Stimulated activated CD4-positive, alpha-beta T cell treated with anti-CD3 and anti-CD28 coated beads, Interleukin-1b, Interleukin-23, amount 100 ng/mL, for 1 hour (primary cell): Measurements from ENCODE around the gene TNS1.

Experiments
- DNase-seq, 2 donors: peaks; one replicate each; pipeline ENCODE4 v3.0.0-alpha.2; 2020; ENCODE audit warnings: low read depth in 2 of 2

TNS1 gene

DNA sequence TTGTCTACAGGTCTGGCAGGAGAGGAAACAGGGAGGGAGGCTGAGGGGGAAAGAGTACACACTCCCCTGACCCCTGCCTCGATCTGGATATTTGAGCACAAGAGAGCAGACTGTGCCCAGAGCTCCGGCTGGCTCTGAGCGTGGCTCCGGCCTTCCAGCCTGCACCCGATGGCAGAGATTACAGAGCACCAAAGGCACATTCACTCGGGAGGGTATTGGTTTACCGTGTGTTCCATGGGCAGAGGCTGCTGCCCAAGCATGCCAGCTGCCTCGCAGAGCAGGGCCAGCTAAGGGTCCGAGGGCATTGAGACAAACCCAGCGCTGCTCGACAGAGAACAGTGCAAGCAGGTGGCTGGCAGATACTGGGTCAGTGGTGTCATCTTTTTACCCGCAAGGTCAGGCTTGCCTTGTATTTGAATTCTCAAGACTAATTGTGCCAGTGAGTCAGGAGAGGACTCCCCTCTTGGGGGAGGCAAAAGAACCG is 132.2 kb downstream of the TNS1 start:
- DNase-seq: no peak

DNA sequence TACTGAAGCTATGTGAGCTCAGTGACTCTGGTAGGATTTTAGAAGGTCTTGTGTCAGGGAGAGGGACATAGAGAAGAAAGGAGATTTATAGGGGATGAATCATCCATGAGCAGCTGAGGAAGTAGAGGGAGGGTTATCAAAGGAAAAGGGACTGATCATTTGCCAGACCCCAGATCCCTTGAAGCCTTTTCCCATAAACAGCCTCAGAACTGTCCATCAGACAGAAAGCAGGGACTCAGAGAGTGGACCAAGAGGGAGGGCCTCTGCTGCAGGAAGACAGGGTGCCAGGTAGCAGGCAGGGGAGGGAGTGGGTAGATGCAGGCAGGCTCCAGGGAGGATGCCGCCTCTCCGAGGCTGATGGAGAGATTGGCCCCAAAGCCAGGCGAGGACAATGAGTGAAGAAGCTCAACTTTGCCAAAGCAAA is 133.9 kb downstream of the TNS1 start:
- no peak for DNase-seq

DNA sequence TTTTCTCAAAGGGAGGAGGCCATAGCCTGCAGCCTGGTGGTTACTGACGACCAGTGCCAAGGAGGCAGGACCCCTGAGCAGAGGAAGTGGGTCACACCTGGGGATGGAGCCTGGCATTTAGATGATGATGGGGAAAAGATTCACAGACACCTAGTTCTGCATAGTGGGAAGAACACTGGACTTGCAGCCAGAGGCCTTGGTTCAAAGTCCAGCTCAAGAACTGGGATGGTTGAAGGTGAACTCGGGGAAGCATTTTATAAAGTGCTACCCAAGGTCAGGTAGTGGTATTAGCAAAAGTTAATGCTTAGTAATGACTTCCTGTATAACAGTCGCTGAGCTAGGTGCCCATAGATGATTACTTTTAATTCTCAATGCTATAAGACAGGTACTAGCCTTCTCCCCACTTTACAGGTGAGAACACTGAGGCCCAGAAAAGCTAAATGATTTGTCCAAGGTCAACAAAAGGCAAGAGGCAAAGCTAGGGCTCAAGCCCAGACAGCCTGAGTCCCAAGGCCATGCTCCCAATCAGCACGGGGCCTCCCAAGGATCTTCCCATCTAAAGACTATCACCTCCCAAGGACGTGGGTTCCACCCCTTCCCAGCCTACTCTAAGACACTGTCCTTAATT is 134.4 kb downstream of the TNS1 start:
- no peak for DNase-seq

DNA sequence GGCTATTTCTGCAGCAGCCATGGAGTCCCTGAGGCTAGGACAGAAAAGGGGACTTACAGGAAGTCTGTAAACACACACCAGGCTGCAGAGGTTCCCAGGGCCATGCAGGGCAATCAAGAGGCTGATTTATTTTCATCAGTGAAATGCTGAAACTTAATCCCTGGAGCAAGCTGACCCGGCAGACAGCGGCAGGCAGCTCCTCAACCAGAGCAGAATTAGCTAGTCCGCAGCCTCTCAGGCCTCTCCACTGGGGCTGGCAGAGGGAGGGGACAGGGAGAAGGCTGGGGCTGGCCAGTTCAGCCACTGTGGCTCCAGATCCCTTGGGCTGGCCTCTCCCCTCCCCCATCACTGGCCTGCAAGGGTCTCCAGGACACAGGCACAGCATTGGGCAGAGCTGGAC is 136.3 kb downstream of the TNS1 start:
- DNase-seq: no peak

DNA sequence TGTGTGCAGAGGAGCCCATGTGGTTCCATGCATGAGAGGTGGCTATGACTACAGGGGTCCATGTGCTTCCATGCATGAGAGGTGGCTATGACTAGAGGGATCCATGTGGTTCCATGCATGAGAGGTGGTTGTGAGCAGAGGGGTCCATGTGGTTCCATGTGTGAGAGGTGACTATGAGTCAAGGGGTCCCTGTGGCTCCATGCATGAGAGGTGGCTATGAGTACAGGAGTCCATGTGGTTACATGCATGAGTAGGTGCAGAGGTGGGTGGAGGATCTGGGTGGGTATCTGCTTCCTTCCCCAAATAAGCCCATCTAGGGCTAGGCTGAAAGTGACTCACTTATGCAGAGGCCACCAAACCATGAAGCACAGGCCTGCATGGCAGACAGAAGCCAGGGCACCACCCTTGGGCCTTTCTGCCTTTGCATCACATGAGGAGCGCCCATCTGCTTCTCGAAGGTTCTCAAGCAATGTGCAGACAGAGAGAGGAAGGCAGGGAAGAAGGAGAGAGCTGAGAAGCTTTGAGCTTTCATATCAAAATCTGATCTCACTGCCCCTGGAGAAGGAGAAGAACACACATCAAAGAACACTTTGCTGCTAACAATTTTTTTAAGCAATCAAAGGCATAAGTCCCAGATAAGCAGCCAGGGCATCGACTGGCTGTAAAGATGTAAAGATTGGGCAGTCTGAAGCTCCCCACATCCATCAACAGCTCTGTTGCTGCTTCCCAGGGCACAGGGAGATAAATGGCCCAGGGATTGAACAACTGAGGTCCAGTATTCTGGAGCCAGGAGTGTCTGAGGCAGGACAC is 137.6 kb downstream of the TNS1 start:
- DNase-seq: no peak

DNA sequence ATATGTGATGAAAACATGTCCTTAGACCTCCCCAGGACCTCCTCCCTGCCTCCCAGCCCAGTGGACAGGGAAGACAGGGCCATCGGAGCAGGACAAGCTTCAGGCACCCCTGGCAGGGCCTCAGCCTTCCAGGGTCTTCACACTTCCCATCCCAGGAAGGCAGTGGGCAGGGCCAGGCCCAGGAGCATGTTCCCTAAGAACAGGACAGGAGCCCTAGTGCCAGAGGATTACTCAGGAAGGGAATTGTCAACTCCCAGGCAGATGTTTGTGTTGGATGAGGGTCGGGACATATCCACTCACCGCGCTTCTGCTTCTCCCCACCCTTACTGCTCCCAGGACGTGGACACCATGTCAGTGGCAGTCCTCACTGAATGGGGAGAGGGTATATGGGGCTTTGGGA is 138.9 kb downstream of the TNS1 start:
- no peak for DNase-seq

DNA sequence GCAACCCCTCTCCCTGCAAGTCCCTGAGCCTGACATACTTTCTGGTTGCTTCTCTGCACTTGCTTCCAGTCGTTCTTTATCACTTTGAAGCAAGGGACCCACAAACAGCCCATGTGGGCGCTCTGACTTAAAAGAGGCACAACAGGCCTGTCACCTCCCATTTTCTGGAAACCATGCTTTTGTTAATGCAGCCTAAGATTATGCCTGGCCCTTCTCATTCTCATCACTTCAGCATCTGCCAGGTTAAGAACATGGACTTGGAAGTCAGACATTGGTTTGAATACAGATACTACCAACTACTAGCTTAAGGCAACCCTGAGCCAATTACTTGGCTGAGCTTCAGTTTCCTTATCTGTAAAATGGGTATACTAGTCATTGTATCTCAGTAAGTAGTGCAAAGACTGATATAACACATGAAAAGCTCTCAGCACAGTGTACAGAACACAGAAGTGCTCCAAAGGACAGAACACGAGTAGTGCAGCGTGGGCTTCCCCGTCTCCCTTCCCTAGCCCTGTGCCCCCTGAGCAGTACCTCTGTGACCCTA is 141.4 kb downstream of the TNS1 start:
- DNase-seq: no peak

DNA sequence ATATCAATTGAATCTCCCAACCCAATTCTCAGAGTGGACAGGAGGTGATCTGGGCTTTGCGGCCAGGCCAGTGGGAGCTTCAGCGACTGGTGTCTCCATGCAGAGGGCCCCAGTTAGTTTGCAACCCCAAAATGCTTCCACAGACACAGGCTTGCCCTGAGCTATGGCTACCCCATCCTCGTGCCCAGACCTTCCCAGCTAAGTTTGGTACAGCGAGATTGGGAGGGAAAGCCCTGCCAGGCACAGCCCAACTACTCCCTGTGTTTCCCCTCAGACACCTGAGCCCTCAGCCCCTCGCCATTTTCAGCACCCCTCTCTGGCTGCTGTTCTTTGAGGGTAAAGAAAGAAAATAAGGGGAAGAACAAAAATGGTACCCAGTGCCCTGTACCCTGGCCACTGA is 142.9 kb downstream of the TNS1 start:
- DNase-seq: no peak

DNA sequence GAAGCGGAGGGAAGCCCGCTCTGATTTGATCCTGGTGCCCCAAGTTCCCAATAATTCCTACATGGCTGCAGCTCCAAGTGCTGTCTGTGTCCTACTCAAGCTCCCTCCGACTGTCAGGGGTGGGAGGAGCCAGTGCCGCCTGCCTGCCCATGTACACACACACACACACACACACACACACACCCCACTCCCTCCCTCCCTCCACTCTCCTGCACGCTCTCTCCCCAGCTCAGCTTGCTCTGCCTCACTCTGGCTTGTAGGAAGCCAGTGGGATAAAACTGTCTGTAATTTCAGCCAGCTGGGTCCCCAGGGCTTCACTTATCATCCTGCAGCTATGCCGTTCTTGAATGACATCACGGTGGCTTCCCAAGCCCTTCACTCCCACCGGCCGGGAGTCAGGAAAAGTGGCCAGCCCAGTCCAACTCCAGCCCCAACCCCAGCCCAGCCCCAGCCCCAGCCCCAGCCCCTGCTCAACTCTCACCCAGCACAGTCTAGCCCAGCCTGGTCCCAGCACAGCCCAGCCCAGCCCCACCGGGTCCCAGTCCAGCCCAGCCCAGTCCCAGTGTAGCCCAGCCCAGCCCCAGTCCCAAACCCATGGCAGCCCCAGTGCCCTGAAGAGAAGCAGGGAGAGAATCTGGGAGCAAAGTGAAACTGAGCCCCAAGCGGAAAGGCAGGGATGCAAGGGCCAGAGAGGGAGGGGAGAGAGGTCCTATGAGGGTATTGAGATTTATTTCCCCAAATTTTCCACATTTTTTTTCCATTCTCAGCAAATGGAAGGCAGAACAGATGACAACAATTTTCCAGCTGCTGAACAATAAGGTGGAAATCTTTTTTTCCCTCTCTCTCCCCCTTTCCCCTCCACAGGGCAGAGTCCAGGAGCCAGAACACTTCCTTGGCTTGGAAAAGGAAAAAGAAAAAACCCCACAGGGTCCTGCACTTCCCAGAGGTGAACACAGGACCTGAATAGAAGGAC is 144.0 kb downstream of the TNS1 start:
- DNase-seq: no peak

DNA sequence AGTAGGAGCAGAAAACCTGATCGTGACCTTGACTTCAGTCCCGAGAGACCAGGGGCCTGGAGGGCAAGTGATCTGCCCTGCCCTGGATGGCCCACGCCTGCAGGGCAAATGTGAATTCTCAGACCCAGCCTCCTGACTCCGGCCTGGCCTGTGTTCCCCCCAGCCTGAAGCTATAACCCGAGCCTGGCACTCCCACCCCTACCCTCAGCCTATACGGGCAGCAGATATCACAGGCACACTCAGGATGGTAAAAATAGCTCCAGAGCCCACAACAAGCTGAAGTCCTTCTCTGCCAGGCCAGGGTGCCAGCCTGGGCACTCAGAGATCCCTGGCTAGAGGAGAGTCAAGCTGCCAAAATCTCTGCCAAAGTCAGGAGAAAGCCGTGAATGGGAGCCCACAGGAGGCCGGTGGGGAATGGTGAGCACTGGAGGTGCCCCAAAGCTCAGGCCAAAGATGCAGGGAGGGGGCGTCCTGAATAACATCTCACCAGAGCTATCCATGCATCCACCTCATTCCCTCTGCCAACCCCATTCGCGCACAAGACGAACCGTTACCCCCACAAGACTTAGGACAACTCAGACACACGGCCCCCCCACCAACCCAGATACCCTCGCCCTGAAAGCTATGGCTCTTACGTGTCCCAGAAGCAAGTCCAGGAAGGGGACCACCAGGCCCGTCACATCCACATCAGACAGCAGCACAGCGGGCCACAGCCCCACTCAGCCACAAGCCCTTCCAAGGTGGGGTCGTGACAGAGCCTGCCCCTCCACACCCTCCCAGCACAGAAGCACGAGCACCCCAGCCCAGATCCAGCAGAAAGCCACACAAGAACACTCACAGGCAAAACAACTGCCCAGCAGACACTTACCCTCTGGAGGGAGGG is 144.9 kb downstream of the TNS1 start:
- DNase-seq: no peak

DNA sequence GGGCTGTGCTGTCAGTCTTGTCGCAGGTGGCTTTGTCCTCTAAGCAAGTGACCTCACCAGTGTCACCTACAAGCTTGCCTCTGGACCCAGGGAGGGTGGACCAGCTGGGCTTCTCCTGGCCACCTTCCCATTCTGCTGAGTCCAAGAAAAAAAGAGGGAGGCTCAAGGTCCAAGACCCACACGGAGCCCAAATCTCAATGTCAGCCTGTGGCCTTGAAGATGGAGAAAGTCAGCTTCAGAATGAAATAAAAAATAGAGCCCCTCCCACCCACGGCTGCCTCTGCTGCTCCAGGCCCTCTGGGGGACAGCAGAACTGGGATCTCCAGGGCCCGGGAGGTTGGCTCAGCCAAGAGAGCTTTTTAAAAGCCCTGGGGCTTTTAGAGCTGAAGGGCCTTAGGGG is 145.9 kb downstream of the TNS1 start:
- DNase-seq: no peak

DNA sequence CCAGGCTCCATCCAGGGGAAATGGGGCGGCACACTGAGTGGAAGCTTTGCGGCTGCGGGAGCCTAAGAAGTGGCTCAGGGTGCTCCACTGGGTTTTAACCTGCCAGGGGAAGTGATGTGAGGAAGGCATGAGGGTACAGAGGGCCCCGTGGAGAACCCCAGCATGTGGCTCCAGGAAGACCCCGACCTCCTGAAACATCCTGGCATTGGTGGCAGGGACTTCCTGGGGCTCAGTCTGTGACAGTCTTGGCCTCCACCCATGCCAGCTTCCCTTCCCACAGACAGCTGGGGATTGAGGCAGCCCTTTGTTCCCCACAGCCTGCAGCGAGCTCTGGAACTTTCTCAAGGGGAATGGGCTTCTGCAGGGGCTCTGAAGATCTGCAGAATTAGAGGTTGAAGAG is 146.6 kb downstream of the TNS1 start:
- DNase-seq: no peak

DNA sequence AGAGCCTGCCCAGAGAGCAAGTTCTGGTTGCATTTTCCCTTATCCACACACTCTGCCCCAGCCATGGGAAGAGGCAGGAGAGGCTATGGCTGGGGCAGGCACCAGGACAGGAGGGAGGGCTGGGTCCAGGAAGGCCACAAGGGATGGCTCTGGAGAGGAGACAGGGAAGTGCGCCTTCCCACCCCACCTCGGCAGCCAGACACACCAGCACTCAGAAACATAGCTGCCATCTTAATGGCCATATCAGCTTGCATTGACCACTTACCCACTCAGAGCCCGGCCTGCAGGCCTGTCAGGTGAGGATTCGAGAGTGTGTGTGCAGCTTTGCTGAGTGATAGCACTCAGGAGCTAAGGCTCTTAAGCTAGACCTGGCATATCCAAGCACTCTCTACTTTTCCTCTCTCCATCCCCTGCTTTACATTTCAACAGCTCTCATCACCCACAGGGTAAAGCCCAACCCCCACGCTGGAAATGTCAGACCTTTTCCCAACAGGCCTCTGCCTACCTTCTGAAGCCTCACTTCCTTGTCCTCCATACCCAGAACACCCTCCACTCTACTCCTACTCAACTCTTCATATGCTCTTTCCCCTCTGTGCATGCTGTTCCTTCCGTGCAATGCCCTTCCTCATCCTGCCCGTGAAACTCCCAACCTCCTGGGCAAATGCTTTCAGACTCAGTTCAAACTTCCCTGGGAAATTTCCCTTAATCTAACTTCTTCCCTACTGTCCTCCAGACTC is 147.9 kb downstream of the TNS1 start:
- no peak for DNase-seq

DNA sequence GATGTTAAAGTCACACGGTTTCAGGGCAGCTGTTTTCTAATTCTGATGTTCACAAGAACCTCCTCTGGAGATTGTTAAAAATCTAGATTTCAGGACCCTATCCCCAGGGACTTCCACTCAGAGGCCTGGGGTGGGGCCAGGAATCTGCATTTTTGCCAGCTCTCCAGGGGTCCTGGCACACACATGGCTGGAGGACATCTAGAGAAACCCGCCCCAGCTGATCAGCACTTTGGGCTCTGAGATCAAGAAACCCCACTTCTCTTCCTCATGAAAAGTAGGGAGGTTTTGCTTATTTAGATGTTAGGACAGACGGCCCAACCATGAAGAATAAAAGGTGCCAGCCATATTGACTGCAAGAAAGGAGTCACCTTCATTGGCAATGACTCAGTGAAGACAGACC is 148.8 kb downstream of the TNS1 start:
- no peak for DNase-seq

DNA sequence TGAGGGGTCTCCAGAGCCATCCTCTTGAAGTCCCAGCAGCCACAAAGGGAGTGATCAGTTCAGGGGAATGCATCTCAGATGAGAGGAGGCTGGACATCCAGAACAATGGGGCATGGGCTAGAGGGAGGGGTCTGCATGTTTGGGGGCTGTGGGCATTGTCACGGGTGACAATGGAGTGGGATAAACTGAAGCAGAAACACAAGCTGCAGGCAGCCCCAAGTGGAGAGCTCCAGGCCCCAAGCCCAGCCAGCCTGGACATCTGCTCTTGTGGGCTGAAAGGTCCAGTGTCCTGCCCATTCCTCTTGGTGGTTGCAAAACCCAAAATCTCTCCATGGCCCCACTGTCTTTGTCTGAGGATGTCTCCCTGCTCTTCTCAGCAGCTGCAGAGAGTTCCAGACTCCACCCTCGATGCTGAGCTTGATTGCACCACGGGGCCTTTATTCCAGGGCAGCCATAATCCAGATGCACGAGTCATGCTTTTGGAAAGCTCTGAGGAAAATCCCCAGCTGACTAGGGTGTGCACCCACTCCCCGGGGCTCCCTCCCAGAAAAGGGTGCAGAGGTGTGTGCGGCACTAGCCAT is 149.4 kb downstream of the TNS1 start:
- no peak for DNase-seq

DNA sequence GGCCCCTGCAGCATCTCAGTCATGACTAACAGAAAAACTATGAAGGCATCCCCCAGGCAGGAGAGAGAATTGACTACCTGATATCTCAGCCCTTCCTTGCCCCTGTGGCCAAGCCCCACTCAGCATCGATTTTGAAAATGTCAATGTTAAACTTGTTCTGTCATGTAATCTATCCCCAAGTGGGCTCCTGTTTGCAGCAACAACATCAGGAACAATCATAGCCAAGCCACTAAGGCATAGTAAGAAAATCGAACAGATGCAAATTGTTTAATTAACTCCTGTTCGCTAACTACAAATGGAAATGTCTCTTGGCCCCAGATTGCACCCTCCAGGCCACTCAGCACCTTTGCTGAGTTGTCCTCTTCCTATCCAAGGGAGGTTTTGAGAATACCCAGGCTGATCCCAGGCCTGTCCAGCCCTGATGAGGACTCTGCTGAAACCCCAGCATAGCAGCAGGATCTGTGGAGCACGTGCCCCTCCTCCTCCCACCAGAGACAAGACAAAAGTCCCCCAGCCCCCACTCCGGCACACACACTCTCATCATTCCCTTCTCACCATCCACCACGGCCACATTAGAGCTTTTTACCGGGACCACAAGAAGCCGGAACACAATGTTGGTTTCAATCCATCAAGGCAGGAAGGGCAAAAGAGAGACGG is 150.1 kb downstream of the TNS1 start:
- DNase-seq: no peak

DNA sequence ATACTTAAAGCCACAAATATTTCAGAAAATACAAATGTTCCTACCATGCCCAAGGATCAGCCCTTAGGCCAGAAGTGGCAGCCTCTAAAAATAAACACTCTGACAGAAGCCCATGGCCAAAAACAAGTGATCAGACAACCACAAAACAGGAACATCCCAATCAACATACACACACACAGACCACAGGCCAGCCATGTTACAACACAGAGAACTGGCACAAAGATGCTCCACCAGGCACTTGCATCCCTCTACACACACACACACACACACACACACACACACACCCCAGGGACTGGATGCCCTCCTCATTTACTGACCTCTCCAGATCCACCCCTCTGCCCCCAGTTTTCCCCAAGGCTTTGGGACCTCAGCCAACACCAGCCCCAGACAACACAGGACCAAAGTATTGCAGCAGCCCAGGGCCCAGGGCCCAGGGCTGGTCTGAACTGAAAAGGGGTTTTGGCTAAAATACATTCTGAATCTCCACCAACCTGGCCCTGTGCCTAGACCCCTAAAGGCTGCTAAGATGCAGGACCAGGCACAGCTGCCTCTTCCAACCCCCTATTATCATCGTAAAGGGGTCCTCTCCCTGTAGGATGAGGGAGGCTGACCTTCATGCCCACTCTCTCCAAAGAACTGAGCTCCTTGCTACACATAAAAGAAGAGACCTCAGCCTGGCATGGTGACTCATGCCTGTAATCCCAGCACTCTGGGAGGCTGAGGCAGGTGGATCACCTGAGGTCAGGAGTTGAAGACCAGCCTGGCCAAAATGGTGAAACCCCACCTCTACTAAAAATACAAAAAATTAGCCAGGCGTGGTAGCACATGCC is 151.4 kb downstream of the TNS1 start:
- DNase-seq: no peak
